Spleen (tissue), 11 donors: Measurements from ENCODE around the gene ATP8A2. TPM values are rescaled to one million over a fixed set of nuclear protein-coding genes. Genes with fewer than 3 reads are reported as not detected.

ENCODE experiments used
- DNase-seq: peaks from one replicate; pipeline ENCODE4 v3.0.0-alpha.2; 2020
- H3K27ac ChIP-seq, 8 donors: fragments of 200-600 bp; sonication (generic) in 7 of 8; 1 replicate in 4 of 8; 2 replicates in 4 of 8; pipeline versions ENCODE4 v1.5.0 to v1.8.0; 2016 to 2021; ENCODE audit warnings: inconsistent platforms in 4 of 8, mild to moderate bottlenecking in 4 of 8, moderate library complexity in 1 of 8
- H3K27me3 ChIP-seq, 7 donors: fragments of 200-600 bp; sonication (generic) in 6 of 7; replicated peaks in 1 of 7; 1 replicate in 4 of 7; 2 replicates in 3 of 7; pipeline versions ENCODE4 v1.5.0 to v1.8.0; 2016 to 2021; ENCODE audit warnings: inconsistent platforms in 3 of 7, mild to moderate bottlenecking in 1 of 7
- H3K36me3 ChIP-seq, 6 donors: fragments of 200-600 bp; sonication (generic) in 5 of 6; 1 replicate in 4 of 6; 2 replicates in 2 of 6; pipeline versions ENCODE4 v1.5.0 to v1.8.0; 2016 to 2021; ENCODE audit warnings: inconsistent platforms in 2 of 6
- H3K4me1 ChIP-seq, 6 donors: fragments of 200-600 bp; sonication (generic) in 5 of 6; 1 replicate in 3 of 6; 2 replicates in 3 of 6; pipeline versions ENCODE4 v1.5.0 to v1.8.0; 2016 to 2021; ENCODE audit warnings: inconsistent platforms in 3 of 6
- H3K4me3 ChIP-seq, 8 donors: fragments of 200-600 bp; sonication (generic) in 7 of 8; 1 replicate in 4 of 8; 2 replicates in 4 of 8; pipeline versions ENCODE4 v1.5.0 to v1.8.0; 2016 to 2021; ENCODE audit warnings: inconsistent platforms in 4 of 8, mild to moderate bottlenecking in 4 of 8, moderate library complexity in 2 of 8
- H3K9me3 ChIP-seq, 8 donors: fragments of 200-600 bp; sonication (generic) in 7 of 8; 1 replicate in 4 of 8; 2 replicates in 4 of 8; pipeline versions ENCODE4 v1.5.0 to v1.8.0; 2016 to 2021; ENCODE audit warnings: inconsistent platforms in 4 of 8
- CTCF ChIP-seq, 11 experiments: fragments of 200-600 bp in 7 of 11; fragments of 450-650 bp in 4 of 11; sonication (generic) in 4 of 11; IDR thresholded peaks in 8 of 11; conservative IDR thresholded peaks in 3 of 11; 1 replicate in 7 of 11; 2 replicates in 4 of 11; pipeline versions ENCODE4 v1.4.0 to v1.8.0; 2016 to 2021; ENCODE audit warnings: antibody characterized with exemption in 11 of 11, inconsistent platforms in 4 of 11, mild to moderate bottlenecking in 1 of 11
- POLR2A ChIP-seq, 3 donors: fragments of 450-650 bp; IDR thresholded peaks; one replicate each; pipeline ENCODE4 v1.5.1; 2017; ENCODE audit warnings: antibody characterized with exemption in 3 of 3, mild to moderate bottlenecking in 1 of 3
- POLR2AphosphoS5 ChIP-seq, 3 donors: sonication (generic); formaldehyde crosslinking; IDR thresholded peaks; one replicate each; pipeline ENCODE4 v1.5.1; 2017; ENCODE audit warnings: antibody characterized with exemption in 3 of 3
- WGBS, 5 donors: extraction: QIAGEN DNeasy Blood & Tissue Kit in 3 of 5; methylation state at CpG; one replicate each; pipeline versions ENCODE4 v1.1.5 to v1.1.7; 2013 to 2018; 5-methylcytosine and 5-hydroxymethylcytosine counted together
- intact Hi-C: fragments of 100-400 bp; cut with DNase I; formaldehyde crosslinking; loops from one replicate; pipeline ENCODE4 v1.15.0; 2023; ENCODE audit warnings: low total_unique reads
- polyA plus RNA-seq, 3 donors: library from polyadenylated mRNA; stranded (reverse); fragments of 200-250 nt; gene quantifications; one replicate each; pipeline ENCODE4 v1.2.1, GENCODE V29; 2013
- total RNA-seq, 7 donors: library from RNA; depleted of rRNA in 3 of 7; stranded (reverse); fragments of >200 nt in 3 of 7; fragmentation: NEBNext Ultra II Directional in 4 of 7; extraction: Animal tissue kit (Norgen Biotek cat#: 25700) in 4 of 7; gene quantifications; one replicate each; pipeline versions ENCODE4 v1.1.0 to v1.2.1, GENCODE V29; 2016 to 2021
- donor health status: healthy with polysubstance abuse.
- donor health status: DM: no; HTN: no; CAD: no; lungs with moderate emphysema.
- donor health status: DM: no; HTN: no; CAD: no.
- donor health status: Bipolar disorder and iron deficiency.
- donor health status: healthy.
- donor health status: DM: no; HTN: no; CAD: no.
- donor health status: DM: yes; HTN: yes; CAD: no.

The ATP8A2 gene
- total and polyA plus RNA-seq, 10 donors: 0.09 to 0.46 (median 0.25) TPM

GRCh38 chr13:25585000-25585399 lies 213.2 kb downstream of the ATP8A2 start:
- no peaks in the 10 kb centered on the region for H3K9me3 ChIP-seq
- 61 to 73% (median 67%) methylated on average over 5 of the region's 5 CpGs for WGBS, 5 donors
- H3K27me3 ChIP-seq: peaks cover 0 to 17% (median 0%) of the 10 kb centered on the region in 7 donors
- no peaks in the 10 kb centered on the region for H3K4me1 ChIP-seq
- intact Hi-C loops: no loop called here
- H3K4me3 ChIP-seq: no peak overlapping the region
- no peaks in the 10 kb centered on the region for H3K36me3 ChIP-seq
- no peak for DNase-seq
- H3K27ac ChIP-seq: no peak overlapping the region
- no peak for TF ChIP-seq CTCF (IDR thresholded peaks at IDR 0.05 in 8 of 11, conservative IDR thresholded peaks at IDR 0.05 in 3 of 11)
- TF ChIP-seq POLR2A (IDR thresholded peaks at IDR 0.05): no peak
- TF ChIP-seq POLR2AphosphoS5 (IDR thresholded peaks at IDR 0.05): no peak

GRCh38 chr13:25587326-25587980 lies 215.7 kb downstream of the ATP8A2 start:
- no peak for DNase-seq
- WGBS, 5 donors: 68 to 87% (median 82%) methylated on average over 1 of the region's 1 CpG
- H3K27me3 ChIP-seq: peaks cover 0 to 19% (median 0%) of the 10 kb centered on the region in 7 donors
- H3K4me3 ChIP-seq: no peak overlapping the region
- no peaks in the 10 kb centered on the region for H3K4me1 ChIP-seq
- H3K9me3 ChIP-seq: no peaks in the 10 kb centered on the region
- TF ChIP-seq POLR2A (IDR thresholded peaks at IDR 0.05) (no peak), CTCF (IDR thresholded peaks at IDR 0.05 in 8 of 11, conservative IDR thresholded peaks at IDR 0.05 in 3 of 11) (no peak), POLR2AphosphoS5 (IDR thresholded peaks at IDR 0.05) (no peak)
- H3K36me3 ChIP-seq: no peaks in the 10 kb centered on the region
- intact Hi-C loops: no loop called here
- H3K27ac ChIP-seq: no peak overlapping the region

- DNase-seq: no peak
- no peaks in the 10 kb centered on the region for H3K4me1 ChIP-seq
- no peak for TF ChIP-seq CTCF (IDR thresholded peaks at IDR 0.05 in 8 of 11, conservative IDR thresholded peaks at IDR 0.05 in 3 of 11)
- TF ChIP-seq POLR2AphosphoS5 (IDR thresholded peaks at IDR 0.05): no peak
- no peak for TF ChIP-seq POLR2A (IDR thresholded peaks at IDR 0.05)
- no peak overlapping the region for H3K4me3 ChIP-seq
- H3K9me3 ChIP-seq: no peaks in the 10 kb centered on the region
- no peak overlapping the region for H3K27ac ChIP-seq
- intact Hi-C loops: no loop called here
- H3K36me3 ChIP-seq: no peaks in the 10 kb centered on the region
- 77 to 90% (median 84%) methylated on average over 12 of the region's 12 CpGs for WGBS, 5 donors
- H3K27me3 ChIP-seq: peaks cover 0 to 28% (median 0%) of the 10 kb centered on the region in 7 donors
These were observed 216.7 kb downstream of the ATP8A2 start for GRCh38 chr13:25588336-25589060.

- TF ChIP-seq CTCF (IDR thresholded peaks at IDR 0.05 in 8 of 11, conservative IDR thresholded peaks at IDR 0.05 in 3 of 11) (no peak), POLR2A (IDR thresholded peaks at IDR 0.05) (no peak), POLR2AphosphoS5 (IDR thresholded peaks at IDR 0.05) (no peak)
- H3K4me1 ChIP-seq: no peaks in the 10 kb centered on the region
- 65 to 85% (median 77%) methylated on average over 2 of the region's 2 CpGs for WGBS, 5 donors
- no peaks in the 10 kb centered on the region for H3K36me3 ChIP-seq
- peaks cover 0 to 41% (median 0%) of the 10 kb centered on the region in 7 donors for H3K27me3 ChIP-seq
- intact Hi-C loops: no loop called here
- H3K27ac ChIP-seq: no peak overlapping the region
- DNase-seq: no peak
- H3K9me3 ChIP-seq: no peaks in the 10 kb centered on the region
- no peak overlapping the region for H3K4me3 ChIP-seq
These were observed 226.6 kb downstream of the ATP8A2 start for GRCh38 chr13:25598421-25598820.
